ENCODE measurements around the gene ARF1. TPM values are rescaled to one million over a fixed set of nuclear protein-coding genes. Genes with fewer than 3 reads are reported as not detected.
A peak's percentile ranks its signal among the peaks of the same experiment; 100 is the strongest.

ARF1 gene
- total RNA-seq, 1 experiment from 2014 or later, result 595 TPM

DNA sequence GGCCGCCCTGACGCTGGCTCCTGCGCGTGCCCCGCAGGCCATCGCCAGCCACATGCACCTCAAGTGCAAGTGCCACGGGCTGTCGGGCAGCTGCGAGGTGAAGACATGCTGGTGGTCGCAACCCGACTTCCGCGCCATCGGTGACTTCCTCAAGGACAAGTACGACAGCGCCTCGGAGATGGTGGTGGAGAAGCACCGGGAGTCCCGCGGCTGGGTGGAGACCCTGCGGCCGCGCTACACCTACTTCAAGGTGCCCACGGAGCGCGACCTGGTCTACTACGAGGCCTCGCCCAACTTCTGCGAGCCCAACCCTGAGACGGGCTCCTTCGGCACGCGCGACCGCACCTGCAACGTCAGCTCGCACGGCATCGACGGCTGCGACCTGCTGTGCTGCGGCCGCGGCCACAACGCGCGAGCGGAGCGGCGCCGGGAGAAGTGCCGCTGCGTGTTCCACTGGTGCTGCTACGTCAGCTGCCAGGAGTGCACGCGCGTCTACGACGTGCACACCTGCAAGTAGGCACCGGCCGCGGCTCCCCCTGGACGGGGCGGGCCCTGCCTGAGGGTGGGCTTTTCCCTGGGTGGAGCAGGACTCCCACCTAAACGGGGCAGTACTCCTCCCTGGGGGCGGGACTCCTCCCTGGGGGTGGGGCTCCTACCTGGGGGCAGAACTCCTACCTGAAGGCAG is 23.4 kb upstream of the ARF1 start:
- Histone ChIP-seq H3K27ac (no peak overlapping the region), H3K4me1 (replicated peaks; ENCODE audit: insufficient read depth) (peaks cover 15% of the 10 kb centered on the region), H3K4me2 (peak overlapping the region; percentile 95; the same call in 1 of the 2 replicates), H3K9me3 (ENCODE audit: insufficient read depth, low read depth) (no peaks in the 10 kb centered on the region), H3K36me3 (ENCODE audit: low read depth) (no peaks in the 10 kb centered on the region), H3K79me2 (ENCODE audit: low read depth) (no peaks in the 10 kb centered on the region), H4K20me1 (ENCODE audit: insufficient read depth) (no peaks in the 10 kb centered on the region), H3K4me3 (no peak overlapping the region), H2AFZ (no peak overlapping the region), H3K9me2 (ENCODE audit: insufficient read depth) (no peaks in the 10 kb centered on the region), H3F3A (ENCODE audit: insufficient read depth, low read depth) (peaks cover 30% of the 10 kb centered on the region), H3K27me3 (ENCODE audit: insufficient read depth, low read depth) (no peaks in the 10 kb centered on the region)
- POLR2A ChIA-PET (ENCODE audit: unreplicated experiment), result interaction anchor here (0.6 kb wide), 3 partner anchors 70 to 313 kb away, joined by 3 read pairs; partner anchors contain the start of gene IBA57
- TF ChIP-seq, protein P1, sequence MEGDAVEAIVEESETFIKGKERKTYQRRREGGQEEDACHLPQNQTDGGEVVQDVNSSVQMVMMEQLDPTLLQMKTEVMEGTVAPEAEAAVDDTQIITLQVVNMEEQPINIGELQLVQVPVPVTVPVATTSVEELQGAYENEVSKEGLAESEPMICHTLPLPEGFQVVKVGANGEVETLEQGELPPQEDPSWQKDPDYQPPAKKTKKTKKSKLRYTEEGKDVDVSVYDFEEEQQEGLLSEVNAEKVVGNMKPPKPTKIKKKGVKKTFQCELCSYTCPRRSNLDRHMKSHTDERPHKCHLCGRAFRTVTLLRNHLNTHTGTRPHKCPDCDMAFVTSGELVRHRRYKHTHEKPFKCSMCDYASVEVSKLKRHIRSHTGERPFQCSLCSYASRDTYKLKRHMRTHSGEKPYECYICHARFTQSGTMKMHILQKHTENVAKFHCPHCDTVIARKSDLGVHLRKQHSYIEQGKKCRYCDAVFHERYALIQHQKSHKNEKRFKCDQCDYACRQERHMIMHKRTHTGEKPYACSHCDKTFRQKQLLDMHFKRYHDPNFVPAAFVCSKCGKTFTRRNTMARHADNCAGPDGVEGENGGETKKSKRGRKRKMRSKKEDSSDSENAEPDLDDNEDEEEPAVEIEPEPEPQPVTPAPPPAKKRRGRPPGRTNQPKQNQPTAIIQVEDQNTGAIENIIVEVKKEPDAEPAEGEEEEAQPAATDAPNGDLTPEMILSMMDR (conservative IDR thresholded peaks at IDR 0.05), result no peak
- no peak for TF ChIP-seq EZH2 (IDR thresholded peaks at IDR 0.05; ENCODE audit: low read depth)
- intact Hi-C loops (cut with micrococcal nuclease; ENCODE audit: unreplicated experiment), result no loop called here
- BruUV-seq (replicated peaks), result no TSS peak
- DNase-seq, result no peak
- CTCF ChIA-PET, result interaction anchor here (0.6 to 1.8 kb wide), 3 partner anchors 14 to 60 kb away, joined by 3 to 14 read pairs (median 3); no protein-coding TSS in a partner anchor

DNA sequence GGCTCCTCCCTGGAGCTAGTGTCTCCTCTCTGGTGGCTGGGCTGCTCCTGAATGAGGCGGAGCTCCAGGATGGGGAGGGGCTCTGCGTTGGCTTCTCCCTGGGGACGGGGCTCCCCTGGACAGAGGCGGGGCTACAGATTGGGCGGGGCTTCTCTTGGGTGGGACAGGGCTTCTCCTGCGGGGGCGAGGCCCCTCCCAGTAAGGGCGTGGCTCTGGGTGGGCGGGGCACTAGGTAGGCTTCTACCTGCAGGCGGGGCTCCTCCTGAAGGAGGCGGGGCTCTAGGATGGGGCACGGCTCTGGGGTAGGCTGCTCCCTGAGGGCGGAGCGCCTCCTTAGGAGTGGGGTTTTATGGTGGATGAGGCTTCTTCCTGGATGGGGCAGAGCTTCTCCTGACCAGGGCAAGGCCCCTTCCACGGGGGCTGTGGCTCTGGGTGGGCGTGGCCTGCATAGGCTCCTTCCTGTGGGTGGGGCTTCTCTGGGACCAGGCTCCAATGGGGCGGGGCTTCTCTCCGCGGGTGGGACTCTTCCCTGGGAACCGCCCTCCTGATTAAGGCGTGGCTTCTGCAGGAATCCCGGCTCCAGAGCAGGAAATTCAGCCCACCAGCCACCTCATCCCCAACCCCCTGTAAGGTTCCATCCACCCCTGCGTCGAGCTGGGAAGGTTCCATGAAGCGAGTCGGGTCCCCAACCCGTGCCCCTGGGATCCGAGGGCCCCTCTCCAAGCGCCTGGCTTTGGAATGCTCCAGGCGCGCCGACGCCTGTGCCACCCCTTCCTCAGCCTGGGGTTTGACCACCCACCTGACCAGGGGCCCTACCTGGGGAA is 22.7 kb upstream of the ARF1 start:
- Histone ChIP-seq H4K20me1 (ENCODE audit: insufficient read depth) (no peaks in the 10 kb centered on the region), H2AFZ (peak overlapping the region; percentile 93), H3F3A (ENCODE audit: insufficient read depth, low read depth) (peaks cover 30% of the 10 kb centered on the region), H3K36me3 (ENCODE audit: low read depth) (no peaks in the 10 kb centered on the region), H3K27me3 (ENCODE audit: insufficient read depth, low read depth) (no peaks in the 10 kb centered on the region), H3K4me1 (replicated peaks; ENCODE audit: insufficient read depth) (peaks cover 15% of the 10 kb centered on the region), H3K9me2 (ENCODE audit: insufficient read depth) (no peaks in the 10 kb centered on the region), H3K4me2 (peak overlapping the region; percentile 95), H3K9me3 (ENCODE audit: insufficient read depth, low read depth) (no peaks in the 10 kb centered on the region), H3K27ac (no peak overlapping the region), H3K79me2 (ENCODE audit: low read depth) (no peaks in the 10 kb centered on the region), H3K4me3 (peak overlapping the region; percentile 96)
- DNase-seq, result peak; percentile 80 to 99
- TF ChIP-seq, protein P1 (conservative IDR thresholded peaks at IDR 0.05), result no peak
- TF ChIP-seq EZH2 (IDR thresholded peaks at IDR 0.05; ENCODE audit: low read depth), result no peak
- intact Hi-C loops (cut with micrococcal nuclease; ENCODE audit: unreplicated experiment), result loop anchor here (1.0 to 2.0 kb wide), 2 partner anchors 15 to 56 kb away; no protein-coding TSS in a partner anchor
- ChIA-PET CTCF (interaction anchor here (0.6 to 1.8 kb wide), 5 partner anchors 15 to 114 kb away, joined by 3 to 14 read pairs (median 3); no protein-coding TSS in a partner anchor), POLR2A (ENCODE audit: unreplicated experiment) (interaction anchor here (0.6 kb wide), 3 partner anchors 69 to 313 kb away, joined by 3 read pairs; partner anchors contain the start of gene IBA57)
- BruUV-seq (replicated peaks), result no TSS peak

DNA sequence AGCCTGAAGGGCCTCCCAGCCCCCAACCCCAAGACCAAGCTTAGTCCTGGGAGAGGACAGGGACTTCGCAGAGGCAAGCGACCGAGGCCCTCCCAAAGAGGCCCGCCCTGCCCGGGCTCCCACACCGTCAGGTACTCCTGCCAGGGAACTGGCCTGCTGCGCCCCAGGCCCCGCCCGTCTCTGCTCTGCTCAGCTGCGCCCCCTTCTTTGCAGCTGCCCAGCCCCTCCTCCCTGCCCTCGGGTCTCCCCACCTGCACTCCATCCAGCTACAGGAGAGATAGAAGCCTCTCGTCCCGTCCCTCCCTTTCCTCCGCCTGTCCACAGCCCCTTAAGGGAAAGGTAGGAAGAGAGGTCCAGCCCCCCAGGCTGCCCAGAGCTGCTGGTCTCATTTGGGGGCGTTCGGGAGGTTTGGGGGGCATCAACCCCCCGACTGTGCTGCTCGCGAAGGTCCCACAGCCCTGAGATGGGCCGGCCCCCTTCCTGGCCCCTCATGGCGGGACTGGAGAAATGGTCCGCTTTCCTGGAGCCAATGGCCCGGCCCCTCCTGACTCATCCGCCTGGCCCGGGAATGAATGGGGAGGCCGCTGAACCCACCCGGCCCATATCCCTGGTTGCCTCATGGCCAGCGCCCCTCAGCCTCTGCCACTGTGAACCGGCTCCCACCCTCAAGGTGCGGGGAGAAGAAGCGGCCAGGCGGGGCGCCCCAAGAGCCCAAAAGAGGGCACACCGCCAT is 21.9 kb upstream of the ARF1 start:
- DNase-seq, result peak in 1 of 2 experiments; percentile 63
- TSS peak; percentile 79 for BruUV-seq (replicated peaks)
- Histone ChIP-seq H3K4me3 (peak overlapping the region; percentile 96), H2AFZ (peak overlapping the region; percentile 93), H3K4me2 (peak overlapping the region; percentile 95), H3K4me1 (replicated peaks; ENCODE audit: insufficient read depth) (peaks cover 15% of the 10 kb centered on the region), H3K36me3 (ENCODE audit: low read depth) (no peaks in the 10 kb centered on the region), H3K9me2 (ENCODE audit: insufficient read depth) (no peaks in the 10 kb centered on the region), H3F3A (ENCODE audit: insufficient read depth, low read depth) (peaks cover 30% of the 10 kb centered on the region), H3K27ac (no peak overlapping the region), H4K20me1 (ENCODE audit: insufficient read depth) (no peaks in the 10 kb centered on the region), H3K9me3 (ENCODE audit: insufficient read depth, low read depth) (no peaks in the 10 kb centered on the region), H3K79me2 (ENCODE audit: low read depth) (no peaks in the 10 kb centered on the region), H3K27me3 (ENCODE audit: insufficient read depth, low read depth) (no peaks in the 10 kb centered on the region)
- intact Hi-C loops (cut with micrococcal nuclease; ENCODE audit: unreplicated experiment), result loop anchor here (1.0 to 2.0 kb wide), 2 partner anchors 16 to 56 kb away; no protein-coding TSS in a partner anchor
- TF ChIP-seq EZH2 (IDR thresholded peaks at IDR 0.05; ENCODE audit: low read depth), result no peak
- TF ChIP-seq, protein P1 (conservative IDR thresholded peaks at IDR 0.05), result no peak; the same call in 1 of the 2 replicates
- POLR2A ChIA-PET (ENCODE audit: unreplicated experiment), result no interaction called here
- CTCF ChIA-PET, result interaction anchor here (0.6 to 1.8 kb wide), 4 partner anchors 28 to 115 kb away, joined by 3 to 14 read pairs (median 7); no protein-coding TSS in a partner anchor

Measured in PC-9 (cell line).